HAP-1 (cell line): ENCODE data around the gene NAXD.
"Not testable (repeated sequence)": the region's sequence is repeated elsewhere in the genome, so short reads cannot be mapped to it uniquely, and the experiment has no call there.

Experiments used
- DNase-seq, 2 experiments: peaks; one replicate each; pipeline ENCODE4 v3.0.0-alpha.2; 2016 to 2020; ENCODE audit warnings: low spot score in 2 of 2
- H3K27me3 ChIP-seq: fragments of 250-450 bp; sonication (Bioruptor Pico); 2 replicates; pipeline ENCODE4 v1.5.1; 2020; ENCODE audit warnings: low read depth, mild to moderate bottlenecking, moderate library complexity
- H3K36me3 ChIP-seq: fragments of 250-450 bp; sonication (Bioruptor Pico); replicated peaks from 2 replicates; pipeline ENCODE4 v1.5.1; 2020; ENCODE audit warnings: mild to moderate bottlenecking
- H3K4me1 ChIP-seq: fragments of 250-450 bp; sonication (Bioruptor Pico); 2 replicates; pipeline ENCODE4 v1.5.1; 2020; ENCODE audit warnings: mild to moderate bottlenecking
- H3K4me3 ChIP-seq: fragments of 250-450 bp; sonication (Bioruptor Pico); 2 replicates; pipeline ENCODE4 v1.5.1; 2020; ENCODE audit warnings: mild to moderate bottlenecking, moderate library complexity
- H3K9me3 ChIP-seq: fragments of 250-450 bp; sonication (Bioruptor Pico); 2 replicates; pipeline ENCODE4 v1.5.1; 2020; ENCODE audit warnings: mild to moderate bottlenecking, moderate library complexity
- in situ Hi-C: fragments of 300-500 bp; cut with MboI; formaldehyde crosslinking; loops from 3 replicates; pipeline ENCODE4 v1.14.3; 2020; ENCODE audit warnings: low sequenced_read_pairs, inconsistent platforms, mixed read lengths

Gene NAXD

GRCh38 chr13:110615322-110616102 lies at the start of gene NAXD:
Gene NAXD (plus strand): TSS chr13:110615545. CDS start chr13:110615602, 57 bp downstream.
- peak within 1 kb of the TSS; percentile 77 for H3K4me3 ChIP-seq
- in situ Hi-C loops = loop anchor here (25.0 kb wide), 1 partner anchor 197 kb away; no protein-coding TSS in a partner anchor
- H3K9me3 ChIP-seq = no peaks in the 10 kb centered on the region
- DNase-seq = peak; percentile 84 to 94
- H3K27me3 ChIP-seq = no peaks in the 10 kb centered on the region
- H3K4me1 ChIP-seq = peaks cover 14% of the 10 kb centered on the region
- H3K36me3 ChIP-seq = peaks cover 6% of the 10 kb centered on the region; the same call in 1 of the 2 replicates

GRCh38 chr13:110566171-110566570 lies 49.2 kb upstream of the NAXD start:
- Histone ChIP-seq H3K27me3 (no peaks in the 10 kb centered on the region), H3K4me3 (no peak overlapping the region), H3K36me3 (no peaks in the 10 kb centered on the region), H3K4me1 (peaks cover 5% of the 10 kb centered on the region; the same call in 1 of the 2 replicates), H3K9me3 (no peaks in the 10 kb centered on the region; the same call in 1 of the 2 replicates)
- no peak for DNase-seq
- in situ Hi-C loops = no loop called here

GRCh38 chr13:110568612-110569011 lies 46.7 kb upstream of the NAXD start:
- no peaks in the 10 kb centered on the region for H3K36me3 ChIP-seq
- no peaks in the 10 kb centered on the region; the same call in 1 of the 2 replicates for H3K9me3 ChIP-seq
- in situ Hi-C loops = no loop called here
- H3K4me1 ChIP-seq = no peaks in the 10 kb centered on the region; the same call in 1 of the 2 replicates
- no peak for DNase-seq
- H3K27me3 ChIP-seq = peaks cover 10% of the 10 kb centered on the region
- no peak overlapping the region for H3K4me3 ChIP-seq

- peaks cover 23% of the 10 kb centered on the region for H3K27me3 ChIP-seq
- H3K36me3 ChIP-seq, in situ Hi-C loops, H3K9me3 ChIP-seq, H3K4me1 ChIP-seq, DNase-seq, H3K4me3 ChIP-seq: not testable (repeated sequence)
Measured at GRCh38 chr13:110569962-110570361, 45.4 kb upstream of the NAXD start.

GRCh38 chr13:110570886-110571285 lies 44.5 kb upstream of the NAXD start:
- H3K27me3 ChIP-seq = peaks cover 32% of the 10 kb centered on the region
- no peaks in the 10 kb centered on the region for H3K9me3 ChIP-seq
- in situ Hi-C loops = no loop called here

GRCh38 chr13:110571896-110572777 lies 43.2 kb upstream of the NAXD start:
- in situ Hi-C loops = no loop called here
- peaks cover 34% of the 10 kb centered on the region for H3K27me3 ChIP-seq
- H3K4me3 ChIP-seq = no peak overlapping the region
- no peaks in the 10 kb centered on the region for H3K4me1 ChIP-seq
- H3K9me3 ChIP-seq = no peaks in the 10 kb centered on the region
- no peaks in the 10 kb centered on the region for H3K36me3 ChIP-seq
- no peak for DNase-seq

More at GRCh38 chr13:110570886-110571285, 44.5 kb upstream of the NAXD start:
- no peaks in the 10 kb centered on the region for H3K4me1 ChIP-seq
- H3K36me3 ChIP-seq = no peaks in the 10 kb centered on the region
- H3K4me3 ChIP-seq = no peak overlapping the region
- no peak for DNase-seq

- H3K27me3 ChIP-seq = peaks cover 34% of the 10 kb centered on the region
- no peak for DNase-seq
- H3K36me3 ChIP-seq = no peaks in the 10 kb centered on the region
- no peaks in the 10 kb centered on the region for H3K9me3 ChIP-seq
- no peak overlapping the region for H3K4me3 ChIP-seq
- no peaks in the 10 kb centered on the region for H3K4me1 ChIP-seq
- in situ Hi-C loops = no loop called here
Measured at GRCh38 chr13:110572778-110573118, 42.6 kb upstream of the NAXD start.

GRCh38 chr13:110574161-110574560 lies 41.2 kb upstream of the NAXD start:
- H3K27me3 ChIP-seq = peaks cover 34% of the 10 kb centered on the region

GRCh38 chr13:110575322-110576069 lies 39.8 kb upstream of the NAXD start:
- Histone ChIP-seq H3K4me1 (no peaks in the 10 kb centered on the region), H3K27me3 (peaks cover 34% of the 10 kb centered on the region), H3K4me3 (no peak overlapping the region), H3K36me3 (no peaks in the 10 kb centered on the region), H3K9me3 (no peaks in the 10 kb centered on the region)
- no peak for DNase-seq
- in situ Hi-C loops = no loop called here

More at GRCh38 chr13:110574161-110574560, 41.2 kb upstream of the NAXD start:
- H3K9me3 ChIP-seq = no peaks in the 10 kb centered on the region
- H3K4me3 ChIP-seq = no peak overlapping the region
- H3K36me3 ChIP-seq = no peaks in the 10 kb centered on the region
- in situ Hi-C loops = no loop called here
- no peaks in the 10 kb centered on the region for H3K4me1 ChIP-seq
- no peak for DNase-seq

GRCh38 chr13:110576070-110576394 lies 39.3 kb upstream of the NAXD start:
- DNase-seq = no peak
- peaks cover 34% of the 10 kb centered on the region for H3K27me3 ChIP-seq
- no peak overlapping the region for H3K4me3 ChIP-seq
- no peaks in the 10 kb centered on the region for H3K4me1 ChIP-seq
- H3K36me3 ChIP-seq = no peaks in the 10 kb centered on the region
- H3K9me3 ChIP-seq = no peaks in the 10 kb centered on the region
- in situ Hi-C loops = no loop called here

- peaks cover 34% of the 10 kb centered on the region for H3K27me3 ChIP-seq
Measured at GRCh38 chr13:110576736-110577476, 38.4 kb upstream of the NAXD start.

GRCh38 chr13:110578363-110578762 lies 37.0 kb upstream of the NAXD start:
- no peak for DNase-seq
- Histone ChIP-seq H3K4me1 (no peaks in the 10 kb centered on the region), H3K36me3 (no peaks in the 10 kb centered on the region), H3K27me3 (peaks cover 26% of the 10 kb centered on the region), H3K4me3 (no peak overlapping the region), H3K9me3 (no peaks in the 10 kb centered on the region)
- in situ Hi-C loops = no loop called here

More at GRCh38 chr13:110576736-110577476, 38.4 kb upstream of the NAXD start:
- H3K9me3 ChIP-seq = no peaks in the 10 kb centered on the region
- no peak for DNase-seq
- in situ Hi-C loops = no loop called here
- H3K36me3 ChIP-seq = no peaks in the 10 kb centered on the region
- H3K4me3 ChIP-seq = no peak overlapping the region
- H3K4me1 ChIP-seq = no peaks in the 10 kb centered on the region

- H3K27me3 ChIP-seq = peaks cover 3% of the 10 kb centered on the region
- in situ Hi-C loops = no loop called here
- H3K9me3 ChIP-seq = no peaks in the 10 kb centered on the region
- no peak overlapping the region for H3K4me3 ChIP-seq
- H3K4me1 ChIP-seq = no peaks in the 10 kb centered on the region
- H3K36me3 ChIP-seq = no peaks in the 10 kb centered on the region
- DNase-seq = no peak
Measured at GRCh38 chr13:110580800-110581199, 34.5 kb upstream of the NAXD start.
